Colonic mucosa (tissue), 4 donors: ENCODE measurements around the gene TRAK1. TPM values are rescaled to one million over a fixed set of nuclear protein-coding genes. Genes with fewer than 3 reads are reported as not detected.

Experiments used
- DNase-seq: peaks from one replicate; pipeline ENCODE4 v3.0.0-alpha.2; 2020
- H3K27ac ChIP-seq: fragments of 200-600 bp; one replicate; pipeline ENCODE4 v1.8.0; 2021
- H3K27me3 ChIP-seq: fragments of 200-600 bp; one replicate; pipeline ENCODE4 v1.8.0; 2021
- H3K36me3 ChIP-seq: fragments of 200-600 bp; one replicate; pipeline ENCODE4 v1.8.0; 2021
- H3K4me1 ChIP-seq: fragments of 200-600 bp; one replicate; pipeline ENCODE4 v1.8.0; 2021; ENCODE audit warnings: mild to moderate bottlenecking
- H3K4me3 ChIP-seq: fragments of 200-600 bp; one replicate; pipeline ENCODE4 v1.8.0; 2021
- H3K9ac ChIP-seq, 2 donors: one replicate each; pipeline ENCODE4 v1.7.0; 2013; ENCODE audit warnings: control low read depth in 2 of 2, low read depth in 2 of 2, low read length in 2 of 2
- H3K9me3 ChIP-seq: fragments of 200-600 bp; one replicate; pipeline ENCODE4 v1.8.0; 2021
- CTCF ChIP-seq: fragments of 200-600 bp; IDR thresholded peaks from one replicate; pipeline ENCODE4 v1.8.0; 2022; ENCODE audit warnings: antibody characterized with exemption, mild to moderate bottlenecking
- intact Hi-C: fragments of 100-400 bp; cut with DNase I; formaldehyde crosslinking; loops from one replicate; pipeline ENCODE4 v1.14.1; 2022
- total RNA-seq, 2 donors: library from RNA; stranded (reverse); fragmentation: NEBNext Ultra II Directional in 1 of 2; extraction: Animal tissue kit (Norgen Biotek cat#: 25700) in 1 of 2; gene quantifications; one replicate each; pipeline ENCODE4 v1.2.1, GENCODE V29; 2021
- donor health status: healthy.
- donor health status: DM: no; HTN: no; CAD: no.
- donor health status: DM: no; HTN: no; CAD: no.

Gene TRAK1
- total RNA-seq, 2 donors from 2014 or later: 58.9 to 70.3 TPM

- Histone ChIP-seq H3K27ac (no peak overlapping the region), H3K4me1 (no peaks in the 10 kb centered on the region), H3K4me3 (no peak overlapping the region), H3K36me3 (no peaks in the 10 kb centered on the region), H3K9me3 (no peaks in the 10 kb centered on the region), H3K27me3 (no peaks in the 10 kb centered on the region), H3K9ac (no peak overlapping the region)
- no peak for TF ChIP-seq CTCF
- no peak for DNase-seq
- intact Hi-C loops: no loop called here
Observed at GRCh38 chr3:42224178-42224577, 133.0 kb downstream of the TRAK1 start.

GRCh38 chr3:42224658-42225421, 133.7 kb downstream of the TRAK1 start:
- no peaks in the 10 kb centered on the region for H3K36me3 ChIP-seq
- no peak overlapping the region for H3K4me3 ChIP-seq
- H3K27ac ChIP-seq: no peak overlapping the region
- no peak for DNase-seq
- no peaks in the 10 kb centered on the region for H3K9me3 ChIP-seq
- intact Hi-C loops: no loop called here
- no peaks in the 10 kb centered on the region for H3K4me1 ChIP-seq
- TF ChIP-seq CTCF: no peak
- no peak overlapping the region for H3K9ac ChIP-seq
- no peaks in the 10 kb centered on the region for H3K27me3 ChIP-seq

- intact Hi-C loops: no loop called here
- H3K36me3 ChIP-seq: no peaks in the 10 kb centered on the region
- no peaks in the 10 kb centered on the region for H3K27me3 ChIP-seq
- no peaks in the 10 kb centered on the region for H3K9me3 ChIP-seq
- DNase-seq: no peak
- H3K27ac ChIP-seq: no peak overlapping the region
- H3K9ac ChIP-seq: no peak overlapping the region
- no peaks in the 10 kb centered on the region for H3K4me1 ChIP-seq
- no peak for TF ChIP-seq CTCF
- no peak overlapping the region for H3K4me3 ChIP-seq
Observed at GRCh38 chr3:42225486-42226363, 134.6 kb downstream of the TRAK1 start.

GRCh38 chr3:42226470-42227425, 135.6 kb downstream of the TRAK1 start:
- Histone ChIP-seq H3K27me3 (no peaks in the 10 kb centered on the region), H3K9me3 (no peaks in the 10 kb centered on the region), H3K36me3 (no peaks in the 10 kb centered on the region), H3K9ac (no peak overlapping the region), H3K4me1 (no peaks in the 10 kb centered on the region), H3K27ac (no peak overlapping the region), H3K4me3 (no peak overlapping the region)
- intact Hi-C loops: no loop called here
- DNase-seq: no peak
- TF ChIP-seq CTCF: no peak

GRCh38 chr3:42228796-42229195, 137.6 kb downstream of the TRAK1 start:
- H3K9ac ChIP-seq: no peak overlapping the region
- H3K4me1 ChIP-seq: no peaks in the 10 kb centered on the region
- no peaks in the 10 kb centered on the region for H3K9me3 ChIP-seq
- H3K36me3 ChIP-seq: no peaks in the 10 kb centered on the region
- no peak overlapping the region for H3K4me3 ChIP-seq
- intact Hi-C loops: no loop called here
- no peaks in the 10 kb centered on the region for H3K27me3 ChIP-seq
- TF ChIP-seq CTCF: no peak
- H3K27ac ChIP-seq: no peak overlapping the region
- DNase-seq: no peak
